Vagina (tissue), 2 donors: ENCODE measurements around the gene PDXP.

Source experiments
- CTCF ChIP-seq, 3 experiments: fragments of 450-650 bp in 2 of 3; fragments of 200-600 bp in 1 of 3; sonication (generic) in 1 of 3; IDR thresholded peaks; one replicate each; pipeline ENCODE4 v1.5.1; 2017 to 2019; ENCODE audit warnings: antibody characterized with exemption in 3 of 3, mild to moderate bottlenecking in 2 of 3, moderate library complexity in 2 of 3
- POLR2A ChIP-seq, 2 donors: fragments of 450-650 bp; IDR thresholded peaks; one replicate each; pipeline ENCODE4 v1.6.1; 2017; ENCODE audit warnings: antibody characterized with exemption in 2 of 2, mild to moderate bottlenecking in 2 of 2, moderate library complexity in 2 of 2
- POLR2AphosphoS5 ChIP-seq, 2 donors: sonication (generic); formaldehyde crosslinking; IDR thresholded peaks; one replicate each; pipeline ENCODE4 v1.9.0; 2017; ENCODE audit warnings: antibody characterized with exemption in 2 of 2, mild to moderate bottlenecking in 2 of 2, low read depth in 1 of 2; ENCODE audit not compliant: insufficient read depth in 1 of 2

GRCh38 chr22:37681556-37682049 is 23.1 kb downstream of the PDXP start:
- TF ChIP-seq POLR2A (IDR thresholded peaks at IDR 0.05) (no peak), CTCF (IDR thresholded peaks at IDR 0.05) (peak; percentile 52 to 94 (median 78)), POLR2AphosphoS5 (IDR thresholded peaks at IDR 0.05; ENCODE audit: insufficient read depth in 1 of 2, low read depth in 1 of 2) (no peak)
